ENCODE results near the gene GMDS. TPM values are rescaled to one million over a fixed set of nuclear protein-coding genes. Genes with fewer than 3 reads are reported as not detected.
A peak's percentile ranks its signal among the peaks of the same experiment; 100 is the strongest.

Gene GMDS
- total and polyA plus RNA-seq, 2 experiments from 2014 or later: 30.1 to 36.5 TPM

DNA sequence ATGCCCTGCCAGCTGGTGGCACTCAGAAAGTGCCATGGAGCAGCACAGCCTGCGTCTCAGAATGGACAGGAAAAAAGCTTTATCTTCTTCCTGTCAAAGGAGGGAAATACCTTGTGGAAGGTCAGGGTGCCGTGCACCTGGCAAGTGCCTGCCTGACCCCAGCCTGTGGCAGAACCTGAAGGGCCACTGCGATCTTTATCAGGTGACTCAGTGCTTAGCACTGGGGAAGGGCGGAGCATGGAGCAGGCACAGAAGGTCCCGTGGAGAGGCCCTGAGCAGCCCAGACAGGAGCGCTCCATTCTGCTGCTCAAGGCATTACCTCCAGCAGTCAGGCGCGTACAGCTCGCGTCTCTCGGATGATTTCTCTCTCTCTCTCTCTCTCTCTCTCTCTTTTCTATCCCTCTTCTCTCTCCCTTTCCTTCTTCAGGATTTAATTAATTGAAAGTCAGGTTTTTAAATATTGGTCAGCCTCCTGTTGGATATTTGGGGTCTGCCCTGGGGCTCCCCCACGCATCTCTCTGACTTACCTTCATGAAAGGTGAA lies 604.0 kb downstream of the GMDS start:
- Histone ChIP-seq H3K27ac (ENCODE audit: low read depth) (no peak overlapping the region), H3K4me3 (no peak overlapping the region), H3K36me3 (ENCODE audit: insufficient read depth) (no peaks in the 10 kb centered on the region), H3K4me1 (ENCODE audit: insufficient read depth) (no peaks in the 10 kb centered on the region), H4K20me1 (replicated peaks; ENCODE audit: insufficient read depth) (no peaks in the 10 kb centered on the region), H3F3A (replicated peaks; ENCODE audit: low read depth) (no peaks in the 10 kb centered on the region), H3K9me2 (ENCODE audit: insufficient read depth) (no peaks in the 10 kb centered on the region), H3K27me3 (ENCODE audit: insufficient read depth) (no peaks in the 10 kb centered on the region), H2AFZ (no peak overlapping the region), H3K4me2 (no peak overlapping the region), H3K79me2 (replicated peaks; ENCODE audit: insufficient read depth) (no peaks in the 10 kb centered on the region)
- DNase-seq (ENCODE audit: low spot score) (no peak), ATAC-seq (peak; percentile 44)
- Mint-ChIP-seq H3K4me1 (peaks cover 15% of the 10 kb centered on the region), H3K4me3 (no peak overlapping the region), H3K36me3 (ENCODE audit: low read depth) (no peaks in the 10 kb centered on the region; the same call in 2 of the 3 replicates), H3K9me3 (no peaks in the 10 kb centered on the region), H3K27me3 (ENCODE audit: insufficient read depth, low read depth, poor library complexity) (peaks cover 20% of the 10 kb centered on the region), H3K27ac (no peak overlapping the region)
- TF ChIP-seq EZH2phosphoT487 (IDR thresholded peaks at IDR 0.05; ENCODE audit: unreplicated experiment): no peak
- no peak for TF ChIP-seq POLR2AphosphoS5 (IDR thresholded peaks at IDR 0.05; ENCODE audit: low read depth)
- TF ChIP-seq STAT1 (IDR thresholded peaks at IDR 0.05; ENCODE audit: unreplicated experiment): no peak
- TF ChIP-seq, protein P1, sequence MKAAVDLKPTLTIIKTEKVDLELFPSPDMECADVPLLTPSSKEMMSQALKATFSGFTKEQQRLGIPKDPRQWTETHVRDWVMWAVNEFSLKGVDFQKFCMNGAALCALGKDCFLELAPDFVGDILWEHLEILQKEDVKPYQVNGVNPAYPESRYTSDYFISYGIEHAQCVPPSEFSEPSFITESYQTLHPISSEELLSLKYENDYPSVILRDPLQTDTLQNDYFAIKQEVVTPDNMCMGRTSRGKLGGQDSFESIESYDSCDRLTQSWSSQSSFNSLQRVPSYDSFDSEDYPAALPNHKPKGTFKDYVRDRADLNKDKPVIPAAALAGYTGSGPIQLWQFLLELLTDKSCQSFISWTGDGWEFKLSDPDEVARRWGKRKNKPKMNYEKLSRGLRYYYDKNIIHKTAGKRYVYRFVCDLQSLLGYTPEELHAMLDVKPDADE (IDR thresholded peaks at IDR 0.05): no peak
- TF ChIP-seq JUNB (IDR thresholded peaks at IDR 0.05; ENCODE audit: unreplicated experiment): no peak
- no peak for TF ChIP-seq CREB1 (CRISPR knock-in tag; IDR thresholded peaks at IDR 0.05; ENCODE audit: low read depth)
- TF ChIP-seq, protein P2, sequence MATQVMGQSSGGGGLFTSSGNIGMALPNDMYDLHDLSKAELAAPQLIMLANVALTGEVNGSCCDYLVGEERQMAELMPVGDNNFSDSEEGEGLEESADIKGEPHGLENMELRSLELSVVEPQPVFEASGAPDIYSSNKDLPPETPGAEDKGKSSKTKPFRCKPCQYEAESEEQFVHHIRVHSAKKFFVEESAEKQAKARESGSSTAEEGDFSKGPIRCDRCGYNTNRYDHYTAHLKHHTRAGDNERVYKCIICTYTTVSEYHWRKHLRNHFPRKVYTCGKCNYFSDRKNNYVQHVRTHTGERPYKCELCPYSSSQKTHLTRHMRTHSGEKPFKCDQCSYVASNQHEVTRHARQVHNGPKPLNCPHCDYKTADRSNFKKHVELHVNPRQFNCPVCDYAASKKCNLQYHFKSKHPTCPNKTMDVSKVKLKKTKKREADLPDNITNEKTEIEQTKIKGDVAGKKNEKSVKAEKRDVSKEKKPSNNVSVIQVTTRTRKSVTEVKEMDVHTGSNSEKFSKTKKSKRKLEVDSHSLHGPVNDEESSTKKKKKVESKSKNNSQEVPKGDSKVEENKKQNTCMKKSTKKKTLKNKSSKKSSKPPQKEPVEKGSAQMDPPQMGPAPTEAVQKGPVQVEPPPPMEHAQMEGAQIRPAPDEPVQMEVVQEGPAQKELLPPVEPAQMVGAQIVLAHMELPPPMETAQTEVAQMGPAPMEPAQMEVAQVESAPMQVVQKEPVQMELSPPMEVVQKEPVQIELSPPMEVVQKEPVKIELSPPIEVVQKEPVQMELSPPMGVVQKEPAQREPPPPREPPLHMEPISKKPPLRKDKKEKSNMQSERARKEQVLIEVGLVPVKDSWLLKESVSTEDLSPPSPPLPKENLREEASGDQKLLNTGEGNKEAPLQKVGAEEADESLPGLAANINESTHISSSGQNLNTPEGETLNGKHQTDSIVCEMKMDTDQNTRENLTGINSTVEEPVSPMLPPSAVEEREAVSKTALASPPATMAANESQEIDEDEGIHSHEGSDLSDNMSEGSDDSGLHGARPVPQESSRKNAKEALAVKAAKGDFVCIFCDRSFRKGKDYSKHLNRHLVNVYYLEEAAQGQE (IDR thresholded peaks at IDR 0.05; ENCODE audit: unreplicated experiment): no peak
- TF ChIP-seq EZH2 (IDR thresholded peaks at IDR 0.05; ENCODE audit: low read depth, unreplicated experiment): no peak
- TF ChIP-seq, protein P3, sequence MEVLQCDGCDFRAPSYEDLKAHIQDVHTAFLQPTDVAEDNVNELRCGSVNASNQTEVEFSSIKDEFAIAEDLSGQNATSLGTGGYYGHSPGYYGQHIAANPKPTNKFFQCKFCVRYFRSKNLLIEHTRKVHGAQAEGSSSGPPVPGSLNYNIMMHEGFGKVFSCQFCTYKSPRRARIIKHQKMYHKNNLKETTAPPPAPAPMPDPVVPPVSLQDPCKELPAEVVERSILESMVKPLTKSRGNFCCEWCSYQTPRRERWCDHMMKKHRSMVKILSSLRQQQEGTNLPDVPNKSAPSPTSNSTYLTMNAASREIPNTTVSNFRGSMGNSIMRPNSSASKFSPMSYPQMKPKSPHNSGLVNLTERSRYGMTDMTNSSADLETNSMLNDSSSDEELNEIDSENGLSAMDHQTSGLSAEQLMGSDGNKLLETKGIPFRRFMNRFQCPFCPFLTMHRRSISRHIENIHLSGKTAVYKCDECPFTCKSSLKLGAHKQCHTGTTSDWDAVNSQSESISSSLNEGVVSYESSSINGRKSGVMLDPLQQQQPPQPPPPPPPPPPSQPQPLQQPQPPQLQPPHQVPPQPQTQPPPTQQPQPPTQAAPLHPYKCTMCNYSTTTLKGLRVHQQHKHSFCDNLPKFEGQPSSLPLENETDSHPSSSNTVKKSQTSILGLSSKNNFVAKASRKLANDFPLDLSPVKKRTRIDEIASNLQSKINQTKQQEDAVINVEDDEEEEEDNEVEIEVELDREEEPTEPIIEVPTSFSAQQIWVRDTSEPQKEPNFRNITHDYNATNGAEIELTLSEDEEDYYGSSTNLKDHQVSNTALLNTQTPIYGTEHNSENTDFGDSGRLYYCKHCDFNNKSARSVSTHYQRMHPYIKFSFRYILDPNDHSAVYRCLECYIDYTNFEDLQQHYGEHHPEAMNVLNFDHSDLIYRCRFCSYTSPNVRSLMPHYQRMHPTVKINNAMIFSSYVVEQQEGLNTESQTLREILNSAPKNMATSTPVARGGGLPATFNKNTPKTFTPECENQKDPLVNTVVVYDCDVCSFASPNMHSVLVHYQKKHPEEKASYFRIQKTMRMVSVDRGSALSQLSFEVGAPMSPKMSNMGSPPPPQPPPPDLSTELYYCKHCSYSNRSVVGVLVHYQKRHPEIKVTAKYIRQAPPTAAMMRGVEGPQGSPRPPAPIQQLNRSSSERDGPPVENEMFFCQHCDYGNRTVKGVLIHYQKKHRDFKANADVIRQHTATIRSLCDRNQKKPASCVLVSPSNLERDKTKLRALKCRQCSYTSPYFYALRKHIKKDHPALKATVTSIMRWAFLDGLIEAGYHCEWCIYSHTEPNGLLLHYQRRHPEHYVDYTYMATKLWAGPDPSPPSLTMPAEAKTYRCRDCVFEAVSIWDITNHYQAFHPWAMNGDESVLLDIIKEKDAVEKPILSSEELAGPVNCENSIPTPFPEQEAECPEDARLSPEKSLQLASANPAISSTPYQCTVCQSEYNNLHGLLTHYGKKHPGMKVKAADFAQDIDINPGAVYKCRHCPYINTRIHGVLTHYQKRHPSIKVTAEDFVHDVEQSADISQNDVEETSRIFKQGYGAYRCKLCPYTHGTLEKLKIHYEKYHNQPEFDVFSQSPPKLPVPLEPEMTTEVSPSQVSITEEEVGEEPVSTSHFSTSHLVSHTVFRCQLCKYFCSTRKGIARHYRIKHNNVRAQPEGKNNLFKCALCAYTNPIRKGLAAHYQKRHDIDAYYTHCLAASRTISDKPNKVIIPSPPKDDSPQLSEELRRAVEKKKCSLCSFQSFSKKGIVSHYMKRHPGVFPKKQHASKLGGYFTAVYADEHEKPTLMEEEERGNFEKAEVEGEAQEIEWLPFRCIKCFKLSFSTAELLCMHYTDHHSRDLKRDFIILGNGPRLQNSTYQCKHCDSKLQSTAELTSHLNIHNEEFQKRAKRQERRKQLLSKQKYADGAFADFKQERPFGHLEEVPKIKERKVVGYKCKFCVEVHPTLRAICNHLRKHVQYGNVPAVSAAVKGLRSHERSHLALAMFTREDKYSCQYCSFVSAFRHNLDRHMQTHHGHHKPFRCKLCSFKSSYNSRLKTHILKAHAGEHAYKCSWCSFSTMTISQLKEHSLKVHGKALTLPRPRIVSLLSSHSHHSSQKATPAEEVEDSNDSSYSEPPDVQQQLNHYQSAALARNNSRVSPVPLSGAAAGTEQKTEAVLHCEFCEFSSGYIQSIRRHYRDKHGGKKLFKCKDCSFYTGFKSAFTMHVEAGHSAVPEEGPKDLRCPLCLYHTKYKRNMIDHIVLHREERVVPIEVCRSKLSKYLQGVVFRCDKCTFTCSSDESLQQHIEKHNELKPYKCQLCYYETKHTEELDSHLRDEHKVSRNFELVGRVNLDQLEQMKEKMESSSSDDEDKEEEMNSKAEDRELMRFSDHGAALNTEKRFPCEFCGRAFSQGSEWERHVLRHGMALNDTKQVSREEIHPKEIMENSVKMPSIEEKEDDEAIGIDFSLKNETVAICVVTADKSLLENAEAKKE (CRISPR knock-in tag; IDR thresholded peaks at IDR 0.05): no peak
- TF ChIP-seq ZNF114 (CRISPR knock-in tag; IDR thresholded peaks at IDR 0.05): no peak
- TF ChIP-seq ZNF331 (CRISPR knock-in tag; IDR thresholded peaks at IDR 0.05; ENCODE audit: low read depth): no peak
- TF ChIP-seq, protein P4, sequence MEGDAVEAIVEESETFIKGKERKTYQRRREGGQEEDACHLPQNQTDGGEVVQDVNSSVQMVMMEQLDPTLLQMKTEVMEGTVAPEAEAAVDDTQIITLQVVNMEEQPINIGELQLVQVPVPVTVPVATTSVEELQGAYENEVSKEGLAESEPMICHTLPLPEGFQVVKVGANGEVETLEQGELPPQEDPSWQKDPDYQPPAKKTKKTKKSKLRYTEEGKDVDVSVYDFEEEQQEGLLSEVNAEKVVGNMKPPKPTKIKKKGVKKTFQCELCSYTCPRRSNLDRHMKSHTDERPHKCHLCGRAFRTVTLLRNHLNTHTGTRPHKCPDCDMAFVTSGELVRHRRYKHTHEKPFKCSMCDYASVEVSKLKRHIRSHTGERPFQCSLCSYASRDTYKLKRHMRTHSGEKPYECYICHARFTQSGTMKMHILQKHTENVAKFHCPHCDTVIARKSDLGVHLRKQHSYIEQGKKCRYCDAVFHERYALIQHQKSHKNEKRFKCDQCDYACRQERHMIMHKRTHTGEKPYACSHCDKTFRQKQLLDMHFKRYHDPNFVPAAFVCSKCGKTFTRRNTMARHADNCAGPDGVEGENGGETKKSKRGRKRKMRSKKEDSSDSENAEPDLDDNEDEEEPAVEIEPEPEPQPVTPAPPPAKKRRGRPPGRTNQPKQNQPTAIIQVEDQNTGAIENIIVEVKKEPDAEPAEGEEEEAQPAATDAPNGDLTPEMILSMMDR (conservative IDR thresholded peaks at IDR 0.05; ENCODE audit: low read depth in 2 of 2): no peak
